Activated CD8-positive, alpha-beta T cell treated with anti-CD3 and anti-CD28 coated beads, Interleukin-2, amount 10 ng/mL, durations not matched to agents 7 days and 5 days (primary cell): ENCODE data around the gene FOXO4. TPM values are rescaled to one million over a fixed set of nuclear protein-coding genes. Genes with fewer than 3 reads are reported as not detected.

Experiments used
- ATAC-seq: fragments of 150-1000 bp; cut with Tn5 transposase; one replicate; pipeline ENCODE4 v1.10.0; 2021; ENCODE audit warnings: moderate library complexity
- CTCF ChIA-PET: fragments of 350-600 bp; sonication (Branson Sonifier 250); formaldehyde crosslinking; loops from one replicate; lab custom pipeline; 2021; ENCODE audit warnings: antibody characterized with exemption; lab: Charles Lee
- POLR2A ChIA-PET: fragments of 350-600 bp; sonication (Branson Sonifier 250); formaldehyde crosslinking; loops from one replicate; lab custom pipeline; 2021; ENCODE audit warnings: antibody characterized with exemption; lab: Charles Lee
- DNase-seq: peaks from one replicate; pipeline ENCODE4 v3.0.0-alpha.2; 2020
- H3K27ac Mint-ChIP-seq: one replicate; pipeline ENCODE4 v1.8.0; 2021; ENCODE audit warnings: mild to moderate bottlenecking, mixed read lengths
- H3K27me3 Mint-ChIP-seq: one replicate; pipeline ENCODE4 v1.8.0; 2021; ENCODE audit warnings: low read depth, mixed read lengths
- H3K36me3 Mint-ChIP-seq: one replicate; pipeline ENCODE4 v1.8.0; 2021; ENCODE audit warnings: low read depth, mixed read lengths
- H3K4me1 Mint-ChIP-seq: one replicate; pipeline ENCODE4 v1.8.0; 2021; ENCODE audit warnings: low read depth, mixed read lengths
- H3K4me3 Mint-ChIP-seq: one replicate; pipeline ENCODE4 v1.8.0; 2021; ENCODE audit warnings: mild to moderate bottlenecking, mixed read lengths
- H3K9me3 Mint-ChIP-seq: one replicate; pipeline ENCODE4 v1.8.0; 2022; ENCODE audit warnings: mixed read lengths; ENCODE audit not compliant: insufficient read depth
- total RNA-seq, 2 experiments: library from RNA; stranded (reverse); gene quantifications; one replicate each; pipeline ENCODE4 v1.2.3, GENCODE V29; 2021

FOXO4 gene
- total RNA-seq, 2 experiments from 2014 or later: 12.7 to 14.2 TPM

DNA sequence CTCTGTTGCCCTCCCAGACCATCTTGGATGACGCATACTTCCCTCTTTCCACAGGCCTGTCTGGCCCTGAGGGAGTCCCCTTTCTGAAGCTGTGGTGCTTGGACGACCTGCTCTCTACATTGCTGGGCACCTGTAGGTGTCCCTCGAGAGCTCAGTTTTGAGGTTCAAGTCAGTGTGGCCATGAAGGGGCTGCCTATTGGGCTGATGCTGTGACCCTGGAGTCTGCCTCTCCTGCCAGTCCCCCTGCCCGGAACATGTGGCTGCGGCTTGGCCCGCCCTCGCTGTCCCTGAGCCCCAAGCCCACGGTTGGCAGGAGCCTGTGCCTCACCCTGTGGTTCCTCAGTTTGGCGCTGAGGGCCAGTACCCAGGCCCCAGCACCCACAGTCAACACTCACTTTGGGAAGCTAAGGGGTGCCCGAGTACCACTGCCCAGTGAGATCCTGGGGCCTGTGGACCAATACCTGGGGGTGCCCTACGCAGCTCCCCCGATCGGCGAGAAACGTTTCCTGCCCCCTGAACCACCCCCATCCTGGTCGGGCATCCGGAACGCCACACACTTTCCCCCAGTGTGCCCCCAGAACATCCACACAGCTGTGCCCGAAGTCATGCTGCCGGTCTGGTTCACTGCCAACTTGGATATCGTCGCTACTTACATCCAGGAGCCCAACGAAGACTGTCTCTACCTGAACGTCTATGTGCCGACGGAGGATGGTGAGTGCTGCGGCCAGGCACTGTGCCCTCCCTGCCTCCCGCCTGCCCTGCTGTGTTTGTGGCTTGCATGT lies 52.0 kb downstream of the FOXO4 start:
- Mint-ChIP-seq H3K27me3 (no peaks in the 10 kb centered on the region), H3K36me3 (peaks cover 1% of the 10 kb centered on the region), H3K4me1 (peaks cover 7% of the 10 kb centered on the region), H3K9me3 (no peaks in the 10 kb centered on the region), H3K4me3 (no peak overlapping the region), H3K27ac (no peak overlapping the region)
- ATAC-seq: no peak
- POLR2A ChIA-PET: no interaction called here
- no peak for DNase-seq
- CTCF ChIA-PET: no interaction called here

GRCh38 chrX:71148278-71148663 lies 52.6 kb downstream of the FOXO4 start:
- Mint-ChIP-seq H3K36me3 (no peaks in the 10 kb centered on the region), H3K27ac (no peak overlapping the region), H3K9me3 (no peaks in the 10 kb centered on the region), H3K27me3 (no peaks in the 10 kb centered on the region), H3K4me3 (no peak overlapping the region), H3K4me1 (peaks cover 7% of the 10 kb centered on the region)
- ATAC-seq (no peak), DNase-seq (no peak)
- ChIA-PET CTCF (interaction anchor here (0.6 kb wide), 1 partner anchor 58 kb away, joined by 3 read pairs; no protein-coding TSS in a partner anchor), POLR2A (no interaction called here)

- no peaks in the 10 kb centered on the region for H3K9me3 Mint-ChIP-seq
- POLR2A ChIA-PET: interaction anchor here (0.6 kb wide), 1 partner anchor 156 kb away, joined by 3 read pairs; no protein-coding TSS in a partner anchor
- DNase-seq: no peak
- CTCF ChIA-PET: no interaction called here
- H3K36me3 Mint-ChIP-seq: no peaks in the 10 kb centered on the region
- H3K4me1 Mint-ChIP-seq: peaks cover 2% of the 10 kb centered on the region
- ATAC-seq: no peak
- no peak overlapping the region for H3K27ac Mint-ChIP-seq
- no peaks in the 10 kb centered on the region for H3K27me3 Mint-ChIP-seq
- no peak overlapping the region for H3K4me3 Mint-ChIP-seq
Observed at GRCh38 chrX:71151366-71151765, 55.7 kb downstream of the FOXO4 start.

Other genes with a start within 250 kb of the FOXO4 start
- not detected for gene TEX11, start 187.1 kb upstream of the FOXO4 start, total RNA-seq
- gene SLC7A3, start 164.8 kb upstream of the FOXO4 start, total RNA-seq: 1 to 10 TPM; 1.0 to 1.7 TPM
- 10 to 100 TPM; 38.9 to 46.9 TPM for gene SNX12, start 27.5 kb upstream of the FOXO4 start, total RNA-seq
- 10 to 100 TPM; 12.7 to 17.6 TPM for gene CXorf65, start 10.9 kb downstream of the FOXO4 start, total RNA-seq
- gene IL2RG, start 15.7 kb downstream of the FOXO4 start, total RNA-seq: 100 to 1,000 TPM; 348 to 351 TPM
- gene MED12, start 22.7 kb downstream of the FOXO4 start, total RNA-seq: 10 to 100 TPM; 49.0 to 50.2 TPM
- under 1 TPM; 0.74 to 0.83 TPM for gene NLGN3, start 49.0 kb downstream of the FOXO4 start, total RNA-seq
- not detected for gene GJB1, start 127.4 kb downstream of the FOXO4 start, total RNA-seq
- gene ZMYM3, start 158.3 kb downstream of the FOXO4 start, total RNA-seq: 10 to 100 TPM; 31.9 to 33.4 TPM
- gene NONO, start 187.8 kb downstream of the FOXO4 start, total RNA-seq: 100 to 1,000 TPM; 446 to 478 TPM
- gene ITGB1BP2, start 205.9 kb downstream of the FOXO4 start, total RNA-seq: 1 to 10 TPM; 5.4 to 5.5 TPM